GM19193 (cell line): Measurements from ENCODE around the gene PANX3.

Source experiments
- POLR2A ChIP-seq: IDR thresholded peaks from 4 replicates; pipeline ENCODE4 v1.6.1; 2011; ENCODE audit not compliant: insufficient read depth, insufficient read length; ENCODE audit errors: extremely low read depth

PANX3 gene

DNA sequence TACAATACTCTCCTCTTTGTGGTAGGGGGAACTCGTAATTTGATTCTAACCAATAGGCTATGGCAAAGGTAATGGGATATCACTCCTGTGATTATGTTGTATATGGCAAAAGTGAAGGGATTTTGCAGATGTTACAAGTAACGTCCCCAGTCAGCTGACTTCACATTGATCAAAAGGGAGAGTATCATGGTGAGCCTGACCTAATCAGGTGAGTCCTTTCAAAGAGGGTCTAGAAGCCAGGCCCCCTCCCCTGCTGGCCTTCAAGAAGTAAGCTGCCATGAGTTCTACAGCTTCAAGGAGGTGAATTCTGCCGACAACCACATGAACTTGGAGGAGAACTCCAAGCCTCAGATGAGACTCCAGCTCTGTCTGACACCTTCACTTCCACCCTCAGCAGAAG lies 31.4 kb downstream of the PANX3 start:
- TF ChIP-seq POLR2A: no peak

DNA sequence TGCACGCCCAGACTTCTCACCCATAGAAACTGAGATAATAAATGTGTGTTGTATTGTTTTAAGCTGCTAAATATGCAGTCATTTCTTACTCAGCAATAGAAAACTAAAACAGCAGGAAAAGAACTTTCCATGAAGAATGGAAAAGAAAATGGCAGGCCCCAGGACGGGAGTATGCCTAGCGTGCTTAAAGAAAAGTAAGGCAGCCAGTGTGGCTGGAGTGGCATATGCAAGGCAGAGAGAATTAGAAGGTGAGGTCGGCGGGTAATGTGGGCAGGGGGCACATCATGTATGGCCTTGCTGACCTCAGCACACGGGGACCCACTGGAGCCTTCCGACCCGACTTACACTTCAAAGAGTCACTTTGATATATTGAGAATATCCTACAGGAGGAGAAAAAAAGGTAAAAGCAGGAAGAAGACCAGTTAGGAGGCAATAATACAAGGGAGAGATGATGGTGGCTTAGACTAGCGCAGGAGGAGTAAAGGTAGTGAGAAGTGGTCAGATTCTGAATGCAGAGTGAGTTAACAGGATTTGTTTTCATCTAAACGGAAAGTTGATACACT lies 31.9 kb downstream of the PANX3 start:
- TF ChIP-seq POLR2A: no peak

DNA sequence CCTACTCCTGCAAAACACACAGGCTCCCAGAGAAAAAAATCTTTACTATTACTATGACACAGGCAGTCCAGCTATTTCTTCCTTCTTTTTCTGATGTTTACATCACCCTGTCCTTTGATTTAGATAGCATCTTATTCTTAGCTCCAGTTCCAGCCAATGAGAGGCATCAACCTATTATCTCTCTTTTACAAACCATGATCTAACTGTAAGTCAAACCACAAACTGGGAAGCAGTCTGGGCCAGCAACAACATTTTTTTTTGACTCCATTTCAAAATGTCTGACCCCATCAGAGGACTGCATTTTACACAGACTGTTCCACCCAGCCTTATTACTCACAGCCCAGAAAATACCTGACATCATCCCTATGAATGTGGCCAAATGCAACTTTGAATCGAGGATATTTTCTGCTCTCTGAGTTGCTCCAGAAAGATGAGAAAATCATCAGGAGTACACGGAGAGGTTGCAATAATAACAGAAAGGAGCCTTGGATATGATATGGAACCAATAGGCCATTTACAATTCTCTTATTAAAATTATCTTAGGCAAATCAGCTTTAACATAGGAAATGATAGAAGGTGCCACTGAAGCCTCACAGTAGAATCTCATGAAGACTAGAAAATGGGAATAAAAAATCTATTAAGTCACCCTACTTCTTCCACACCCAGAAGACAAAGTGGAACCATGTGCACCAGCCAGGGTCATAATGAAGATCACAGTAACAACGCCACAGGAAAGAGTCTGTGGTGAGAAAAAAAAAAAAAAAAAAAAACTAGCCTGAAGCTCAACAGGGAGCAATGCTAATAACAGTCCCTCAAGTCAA lies 32.6 kb downstream of the PANX3 start:
- TF ChIP-seq POLR2A: no peak

GRCh38 chr11:124644426-124645280 lies 33.4 kb downstream of the PANX3 start:
- no peak for TF ChIP-seq POLR2A

DNA sequence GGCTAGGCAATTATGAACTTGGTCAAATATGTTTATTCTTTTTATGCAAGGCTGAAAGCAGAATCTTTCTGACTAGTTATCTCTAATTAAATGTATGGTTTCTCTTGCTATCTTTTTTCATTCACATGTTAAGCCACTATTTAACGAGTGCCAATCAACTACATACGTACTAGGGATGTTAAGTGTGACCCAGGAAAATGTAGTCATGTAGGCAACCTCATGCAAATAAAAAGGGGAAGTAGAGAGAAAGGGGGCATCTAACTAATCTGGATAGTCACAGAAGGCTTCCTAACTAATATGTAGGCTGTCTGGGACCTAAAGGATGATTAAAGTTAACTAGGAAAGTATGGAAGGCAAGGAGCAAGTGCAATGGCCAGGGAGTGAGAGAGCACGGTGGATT lies 34.9 kb downstream of the PANX3 start:
- TF ChIP-seq POLR2A: no peak

- TF ChIP-seq POLR2A: no peak
Measured at GRCh38 chr11:124648610-124649009, 37.4 kb downstream of the PANX3 start.

GRCh38 chr11:124656774-124657630 lies 45.8 kb downstream of the PANX3 start:
- no peak for TF ChIP-seq POLR2A

DNA sequence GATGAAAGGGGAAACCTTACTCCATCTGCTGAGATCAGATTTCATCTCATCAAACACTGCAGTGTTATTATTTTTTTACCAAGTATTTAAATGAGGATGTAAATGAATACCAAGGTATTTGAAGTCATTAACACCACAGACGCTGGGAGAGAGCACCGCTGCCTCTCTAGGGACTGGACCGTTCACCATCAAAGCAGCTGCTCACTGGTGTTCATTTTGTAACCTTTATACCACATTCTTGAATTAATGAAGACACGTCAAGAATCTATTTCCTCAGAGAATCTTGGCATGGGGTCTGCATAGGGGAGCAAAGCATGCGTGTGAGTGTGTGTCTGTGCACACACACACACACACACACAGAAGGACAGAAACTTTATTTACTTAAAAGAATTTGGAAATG lies 46.7 kb downstream of the PANX3 start:
- TF ChIP-seq POLR2A: no peak

GRCh38 chr11:124658501-124658900 lies 47.3 kb downstream of the PANX3 start:
- no peak for TF ChIP-seq POLR2A

DNA sequence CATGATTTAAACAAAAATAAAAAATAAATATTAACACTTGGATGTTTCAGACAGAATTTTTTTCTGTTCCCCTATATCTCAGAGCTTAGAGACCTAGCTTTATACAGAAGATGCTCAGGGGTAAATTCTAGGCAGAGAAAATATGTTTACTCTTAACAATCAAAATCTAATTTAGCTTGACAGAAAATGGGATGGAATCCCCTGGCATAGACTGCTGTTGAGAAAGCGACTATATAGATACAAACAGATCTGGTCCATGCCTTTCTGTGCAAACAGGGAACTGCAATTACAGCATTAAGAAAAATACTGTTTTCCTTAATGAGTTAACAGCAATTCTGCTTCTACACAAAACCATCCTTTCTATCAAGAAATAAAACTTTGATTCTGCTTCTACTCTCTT lies 47.8 kb downstream of the PANX3 start:
- TF ChIP-seq POLR2A: no peak

GRCh38 chr11:124661553-124661952 lies 50.3 kb downstream of the PANX3 start:
- TF ChIP-seq POLR2A: no peak

DNA sequence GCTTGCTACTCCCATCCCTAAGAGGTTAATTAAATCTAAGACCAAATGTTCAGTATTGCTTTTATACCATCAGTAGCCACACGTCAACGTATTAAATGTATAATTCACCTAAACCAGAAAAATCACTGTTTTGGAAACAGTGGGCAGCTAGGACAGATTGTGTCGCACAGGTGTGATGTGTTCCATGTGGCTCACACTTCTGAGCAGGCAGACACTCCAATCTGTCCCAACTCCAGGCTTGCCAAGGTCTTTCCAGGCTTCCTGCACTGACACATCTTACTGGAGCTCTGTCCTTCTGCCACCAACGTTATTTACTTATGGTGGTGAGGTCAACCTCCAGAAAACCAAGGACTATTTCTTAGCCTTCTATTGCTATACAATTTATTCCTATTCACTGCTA lies 50.9 kb downstream of the PANX3 start:
- TF ChIP-seq POLR2A: no peak

DNA sequence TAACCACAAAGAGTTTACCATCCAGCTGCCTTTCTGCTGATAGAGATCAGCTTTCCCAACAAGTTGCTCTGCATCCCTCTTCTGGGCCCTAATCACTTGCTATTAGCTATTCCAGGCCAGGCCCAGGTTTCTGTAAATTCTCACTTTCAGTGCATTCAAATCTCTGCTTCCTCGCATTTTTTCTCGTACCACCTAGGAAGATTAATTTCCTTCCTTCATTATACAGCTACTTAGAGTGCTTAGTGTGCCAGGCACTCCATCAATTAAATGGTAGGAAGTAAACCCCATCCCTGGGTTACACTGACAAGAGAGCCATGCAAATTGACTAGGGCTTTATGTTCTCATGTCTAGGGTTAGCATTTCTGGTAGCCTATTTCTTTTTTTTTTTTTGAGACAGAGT lies 52.6 kb downstream of the PANX3 start:
- no peak for TF ChIP-seq POLR2A

GRCh38 chr11:124667601-124668000 lies 56.4 kb downstream of the PANX3 start:
- TF ChIP-seq POLR2A: no peak

DNA sequence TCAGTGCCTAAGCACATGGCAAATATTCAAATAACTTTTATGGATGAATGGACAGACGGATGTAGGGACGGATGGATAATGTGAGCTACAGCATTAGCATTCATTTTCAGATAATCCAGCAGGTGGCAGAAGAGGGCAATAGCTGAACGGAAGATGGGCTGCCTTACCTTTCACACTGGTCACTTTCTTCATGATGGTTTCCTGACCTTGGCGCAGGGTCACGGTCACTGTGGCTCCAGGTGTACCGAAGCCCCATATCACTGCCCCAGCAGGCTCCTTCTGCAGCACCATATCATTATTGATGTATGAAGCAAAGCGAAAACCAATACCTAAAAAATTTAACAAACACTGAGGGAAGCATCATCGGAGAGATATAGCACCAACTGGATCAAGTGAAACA lies 58.0 kb downstream of the PANX3 start:
- TF ChIP-seq POLR2A: no peak
